ENCODE results near the gene STK39.

Gene STK39

GRCh38 chr2:168145011-168145410 is 102.4 kb downstream of the STK39 start:
- DNase-seq (ENCODE audit: low spot score), result no peak
- in situ Hi-C loops (cut with MboI; ENCODE audit: low pct_unique_long_range_greater_than_20kb, low sequenced_read_pairs, unreplicated experiment), result no loop called here
- no peak for TF ChIP-seq CTCF (IDR thresholded peaks at IDR 0.05; ENCODE audit: extremely low read depth, insufficient read depth, missing control alignments)

- in situ Hi-C loops (cut with MboI; ENCODE audit: low pct_unique_long_range_greater_than_20kb, low sequenced_read_pairs, unreplicated experiment), result no loop called here
- no peak for TF ChIP-seq CTCF (IDR thresholded peaks at IDR 0.05; ENCODE audit: extremely low read depth, insufficient read depth, missing control alignments)
- no peak for DNase-seq (ENCODE audit: low spot score)
Observed at GRCh38 chr2:168143813-168144212, 103.6 kb downstream of the STK39 start.

GRCh38 chr2:168140892-168141291 is 106.5 kb downstream of the STK39 start:
- DNase-seq (ENCODE audit: low spot score), result no peak
- in situ Hi-C loops (cut with MboI; ENCODE audit: low pct_unique_long_range_greater_than_20kb, low sequenced_read_pairs, unreplicated experiment), result no loop called here
- no peak for TF ChIP-seq CTCF (IDR thresholded peaks at IDR 0.05; ENCODE audit: extremely low read depth, insufficient read depth, missing control alignments)

- in situ Hi-C loops (cut with MboI; ENCODE audit: low pct_unique_long_range_greater_than_20kb, low sequenced_read_pairs, unreplicated experiment), result no loop called here
- TF ChIP-seq CTCF (IDR thresholded peaks at IDR 0.05; ENCODE audit: extremely low read depth, insufficient read depth, missing control alignments), result no peak
- no peak for DNase-seq (ENCODE audit: low spot score)
Observed at GRCh38 chr2:168139852-168140251, 107.5 kb downstream of the STK39 start.

GRCh38 chr2:168138901-168139300 is 108.5 kb downstream of the STK39 start:
- no peak for TF ChIP-seq CTCF (IDR thresholded peaks at IDR 0.05; ENCODE audit: extremely low read depth, insufficient read depth, missing control alignments)
- in situ Hi-C loops (cut with MboI; ENCODE audit: low pct_unique_long_range_greater_than_20kb, low sequenced_read_pairs, unreplicated experiment), result no loop called here
- no peak for DNase-seq (ENCODE audit: low spot score)

GRCh38 chr2:168138374-168138773 is 109.0 kb downstream of the STK39 start:
- TF ChIP-seq CTCF (IDR thresholded peaks at IDR 0.05; ENCODE audit: extremely low read depth, insufficient read depth, missing control alignments), result no peak
- in situ Hi-C loops (cut with MboI; ENCODE audit: low pct_unique_long_range_greater_than_20kb, low sequenced_read_pairs, unreplicated experiment), result no loop called here

More at GRCh38 chr2:168138374-168138773, 109.0 kb downstream of the STK39 start:
- DNase-seq (ENCODE audit: low spot score), result no peak
